HG02973 (cell line): ENCODE measurements around the gene PCSK4.

Source experiments
- ATAC-seq: cut with Tn5 transposase; IDR thresholded peaks from one replicate; pipeline ENCODE4 v1.9.1; 2021; ENCODE audit warnings: moderate library complexity; ENCODE audit not compliant: unreplicated experiment

Gene PCSK4

DNA sequence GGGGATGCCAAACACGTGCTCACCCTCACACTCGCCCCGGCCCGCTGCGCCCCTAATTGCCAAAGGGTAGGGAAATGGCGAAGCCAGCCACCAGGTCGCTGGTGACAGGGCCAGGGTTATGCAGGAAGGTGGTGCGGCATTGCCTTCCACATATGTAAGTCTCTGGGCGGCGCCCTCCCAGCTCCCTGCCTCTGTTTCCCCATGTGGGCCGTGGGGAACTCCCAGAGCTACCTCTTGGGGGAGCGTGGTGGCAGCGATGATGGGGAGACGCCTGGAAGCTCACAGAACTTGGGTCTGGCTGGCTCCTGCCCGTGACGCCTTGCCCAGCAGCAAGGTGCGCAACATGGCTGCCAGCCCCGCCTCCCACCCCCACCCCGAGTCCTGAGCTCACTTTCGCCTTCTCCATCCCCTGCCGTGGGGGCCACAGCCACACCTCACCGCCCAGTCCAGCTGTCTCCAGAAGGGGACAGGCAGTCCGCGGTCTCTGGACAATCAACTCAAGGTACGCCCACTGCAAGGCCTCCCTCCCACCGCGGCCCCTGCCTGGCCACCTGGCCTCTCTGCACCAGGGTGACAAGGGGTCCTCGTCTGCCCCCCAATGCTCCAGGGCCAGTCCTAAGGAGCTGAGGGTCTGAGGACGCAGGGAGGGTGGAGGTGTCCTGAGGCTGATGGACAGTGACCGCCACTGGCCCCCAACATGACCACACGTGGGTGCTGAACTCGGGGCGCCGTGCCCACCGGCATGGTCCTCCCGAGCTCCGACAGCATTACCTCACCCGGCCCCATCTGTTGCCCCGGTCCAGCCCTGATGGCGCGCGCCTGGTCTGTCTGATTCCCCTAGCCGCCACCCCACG, 17.7 kb downstream of the PCSK4 start:
- no peak for ATAC-seq

GRCh38 chr19:1471515-1472160, 18.5 kb downstream of the PCSK4 start:
- no peak for ATAC-seq

GRCh38 chr19:1471010-1471514, 19.1 kb downstream of the PCSK4 start:
- ATAC-seq, result no peak

GRCh38 chr19:1470305-1471009, 19.7 kb downstream of the PCSK4 start:
- ATAC-seq, result no peak

- no peak for ATAC-seq
These were observed 20.2 kb downstream of the PCSK4 start for GRCh38 chr19:1470055-1470304.

DNA sequence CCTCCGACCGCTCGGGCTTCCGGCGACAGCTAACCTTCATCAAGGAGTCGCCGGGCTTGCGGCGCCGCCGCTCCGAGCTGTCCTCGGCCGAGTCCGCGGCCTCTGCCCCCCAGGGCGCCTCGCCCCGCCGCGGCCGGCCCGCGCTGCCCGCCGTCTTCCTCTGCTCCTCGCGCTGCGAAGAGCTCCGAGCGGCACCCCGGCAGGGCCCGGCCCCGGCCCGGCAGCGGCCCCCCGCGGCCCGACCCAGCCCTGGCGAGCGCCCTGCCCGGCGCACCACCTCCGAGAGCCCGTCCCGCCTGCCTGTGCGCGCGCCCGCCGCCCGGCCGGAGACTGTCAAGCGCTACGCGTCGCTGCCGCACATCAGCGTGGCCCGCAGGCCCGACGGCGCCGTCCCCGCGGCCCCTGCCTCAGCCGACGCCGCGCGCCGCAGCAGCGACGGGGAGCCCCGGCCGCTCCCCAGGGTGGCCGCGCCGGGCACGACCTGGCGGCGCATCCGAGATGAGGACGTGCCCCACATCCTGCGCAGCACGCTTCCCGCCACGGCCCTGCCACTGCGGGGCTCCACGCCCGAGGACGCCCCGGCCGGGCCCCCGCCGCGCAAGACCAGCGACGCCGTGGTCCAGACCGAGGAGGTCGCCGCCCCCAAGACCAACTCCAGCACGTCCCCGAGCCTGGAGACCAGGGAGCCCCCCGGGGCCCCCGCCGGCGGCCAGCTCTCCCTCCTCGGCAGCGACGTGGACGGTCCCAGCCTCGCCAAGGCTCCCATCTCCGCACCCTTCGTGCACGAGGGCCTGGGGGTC, 20.7 kb downstream of the PCSK4 start:
- ATAC-seq, result no peak

DNA sequence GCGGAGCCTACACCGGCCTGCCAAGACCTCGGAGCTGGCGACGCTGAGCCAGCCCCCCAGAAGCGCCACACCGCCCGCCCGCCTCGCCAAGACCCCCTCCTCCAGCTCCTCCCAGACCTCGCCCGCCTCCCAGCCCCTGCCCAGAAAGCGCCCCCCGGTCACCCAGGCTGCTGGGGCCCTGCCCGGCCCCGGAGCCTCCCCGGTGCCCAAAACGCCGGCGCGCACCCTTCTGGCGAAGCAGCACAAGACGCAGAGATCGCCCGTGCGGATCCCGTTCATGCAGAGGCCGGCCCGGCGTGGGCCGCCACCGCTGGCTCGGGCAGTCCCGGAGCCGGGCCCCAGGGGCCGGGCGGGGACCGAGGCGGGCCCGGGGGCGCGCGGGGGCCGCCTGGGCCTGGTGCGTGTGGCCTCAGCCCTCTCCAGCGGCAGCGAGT, 21.3 kb downstream of the PCSK4 start:
- ATAC-seq, result no peak

DNA sequence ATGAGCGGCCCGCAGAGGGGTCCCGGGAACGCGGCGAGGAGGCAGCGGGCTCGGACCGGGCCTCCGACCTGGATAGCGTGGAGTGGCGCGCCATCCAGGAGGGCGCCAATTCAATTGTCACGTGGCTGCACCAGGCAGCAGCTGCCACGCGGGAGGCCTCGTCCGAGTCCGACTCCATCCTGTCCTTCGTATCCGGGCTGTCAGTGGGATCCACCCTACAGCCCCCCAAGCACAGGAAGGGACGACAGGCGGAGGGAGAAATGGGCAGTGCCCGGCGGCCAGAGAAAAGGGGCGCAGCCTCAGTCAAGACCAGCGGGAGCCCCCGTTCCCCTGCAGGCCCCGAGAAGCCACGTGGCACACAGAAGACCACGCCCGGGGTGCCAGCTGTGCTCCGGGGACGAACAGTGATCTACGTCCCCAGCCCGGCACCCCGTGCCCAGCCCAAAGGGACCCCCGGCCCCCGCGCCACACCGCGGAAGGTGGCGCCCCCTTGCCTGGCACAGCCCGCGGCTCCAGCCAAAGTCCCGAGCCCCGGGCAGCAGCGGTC, 21.8 kb downstream of the PCSK4 start:
- no peak for ATAC-seq

DNA sequence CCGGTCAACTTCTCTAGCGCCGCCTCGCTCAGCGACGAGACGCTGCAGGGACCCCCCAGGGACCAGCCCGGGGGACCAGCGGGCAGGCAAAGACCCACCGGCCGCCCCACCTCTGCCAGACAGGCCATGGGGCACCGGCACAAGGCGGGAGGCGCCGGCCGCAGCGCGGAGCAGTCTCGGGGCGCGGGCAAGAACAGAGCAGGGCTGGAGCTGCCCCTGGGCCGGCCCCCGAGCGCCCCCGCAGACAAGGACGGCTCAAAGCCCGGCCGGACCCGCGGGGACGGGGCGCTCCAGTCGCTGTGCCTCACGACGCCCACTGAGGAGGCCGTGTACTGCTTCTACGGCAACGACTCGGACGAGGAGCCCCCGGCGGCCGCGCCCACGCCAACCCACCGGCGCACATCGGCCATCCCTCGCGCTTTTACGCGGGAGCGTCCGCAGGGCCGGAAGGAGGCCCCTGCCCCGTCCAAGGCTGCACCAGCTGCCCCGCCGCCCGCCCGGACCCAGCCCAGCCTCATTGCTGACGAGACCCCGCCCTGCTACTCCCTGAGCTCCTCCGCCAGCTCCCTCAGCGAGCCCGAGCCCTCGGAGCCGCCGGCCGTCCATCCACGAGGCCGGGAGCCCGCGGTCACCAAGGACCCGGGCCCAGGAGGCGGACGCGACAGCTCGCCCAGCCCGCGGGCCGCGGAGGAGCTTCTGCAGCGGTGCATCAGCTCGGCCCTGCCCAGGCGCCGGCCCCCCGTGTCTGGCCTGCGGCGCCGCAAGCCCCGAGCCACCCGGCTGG, 22.5 kb downstream of the PCSK4 start:
- no peak for ATAC-seq

DNA sequence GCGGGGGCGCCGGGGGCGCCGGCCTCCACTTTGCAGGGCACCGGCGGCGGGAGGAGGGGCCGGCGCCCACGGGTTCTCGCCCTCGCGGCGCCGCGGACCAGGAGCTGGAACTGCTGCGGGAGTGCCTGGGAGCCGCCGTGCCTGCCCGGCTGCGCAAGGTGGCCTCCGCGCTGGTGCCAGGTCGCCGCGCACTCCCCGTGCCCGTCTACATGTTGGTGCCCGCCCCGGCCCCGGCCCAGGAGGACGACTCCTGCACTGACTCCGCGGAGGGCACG, 23.0 kb downstream of the PCSK4 start:
- ATAC-seq, result no peak

DNA sequence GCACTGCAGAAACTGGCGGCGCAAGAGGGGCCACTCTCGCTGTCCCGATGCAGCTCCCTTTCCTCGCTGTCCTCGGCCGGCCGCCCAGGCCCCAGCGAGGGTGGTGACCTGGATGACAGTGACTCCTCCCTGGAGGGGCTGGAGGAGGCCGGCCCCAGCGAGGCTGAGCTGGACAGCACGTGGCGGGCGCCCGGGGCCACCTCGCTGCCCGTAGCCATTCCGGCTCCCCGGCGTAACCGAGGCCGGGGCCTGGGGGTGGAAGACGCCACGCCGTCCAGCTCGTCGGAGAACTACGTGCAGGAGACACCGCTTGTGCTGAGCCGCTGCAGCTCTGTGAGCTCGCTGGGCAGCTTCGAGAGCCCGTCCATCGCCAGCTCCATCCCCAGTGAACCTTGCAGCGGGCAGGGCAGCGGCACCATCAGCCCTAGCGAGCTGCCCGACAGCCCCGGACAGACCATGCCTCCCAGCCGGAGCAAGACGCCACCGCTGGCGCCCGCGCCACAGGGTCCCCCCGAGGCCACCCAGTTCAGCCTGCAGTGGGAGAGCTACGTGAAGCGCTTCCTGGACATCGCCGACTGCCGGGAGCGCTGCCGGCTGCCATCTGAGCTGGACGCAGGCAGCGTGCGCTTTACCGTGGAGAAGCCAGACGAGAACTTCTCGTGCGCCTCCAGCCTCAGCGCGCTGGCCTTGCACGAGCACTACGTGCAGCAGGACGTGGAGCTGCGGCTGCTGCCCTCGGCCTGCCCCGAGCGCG, 23.5 kb downstream of the PCSK4 start:
- no peak for ATAC-seq

DNA sequence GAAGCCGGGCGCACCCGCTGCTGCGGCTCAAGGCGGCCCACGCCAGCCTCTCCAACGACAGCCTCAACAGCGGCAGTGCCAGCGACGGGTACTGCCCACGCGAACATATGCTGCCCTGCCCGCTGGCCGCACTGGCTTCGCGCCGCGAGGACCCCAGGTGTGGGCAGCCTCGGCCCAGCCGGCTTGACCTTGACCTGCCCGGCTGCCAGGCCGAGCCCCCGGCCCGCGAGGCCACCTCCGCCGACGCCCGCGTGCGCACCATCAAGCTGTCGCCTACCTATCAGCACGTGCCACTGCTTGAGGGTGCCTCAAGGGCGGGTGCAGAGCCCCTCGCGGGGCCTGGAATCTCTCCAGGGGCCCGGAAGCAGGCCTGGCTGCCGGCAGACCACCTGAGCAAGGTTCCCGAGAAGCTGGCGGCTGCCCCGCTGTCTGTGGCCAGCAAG, 24.1 kb downstream of the PCSK4 start:
- no peak for ATAC-seq

DNA sequence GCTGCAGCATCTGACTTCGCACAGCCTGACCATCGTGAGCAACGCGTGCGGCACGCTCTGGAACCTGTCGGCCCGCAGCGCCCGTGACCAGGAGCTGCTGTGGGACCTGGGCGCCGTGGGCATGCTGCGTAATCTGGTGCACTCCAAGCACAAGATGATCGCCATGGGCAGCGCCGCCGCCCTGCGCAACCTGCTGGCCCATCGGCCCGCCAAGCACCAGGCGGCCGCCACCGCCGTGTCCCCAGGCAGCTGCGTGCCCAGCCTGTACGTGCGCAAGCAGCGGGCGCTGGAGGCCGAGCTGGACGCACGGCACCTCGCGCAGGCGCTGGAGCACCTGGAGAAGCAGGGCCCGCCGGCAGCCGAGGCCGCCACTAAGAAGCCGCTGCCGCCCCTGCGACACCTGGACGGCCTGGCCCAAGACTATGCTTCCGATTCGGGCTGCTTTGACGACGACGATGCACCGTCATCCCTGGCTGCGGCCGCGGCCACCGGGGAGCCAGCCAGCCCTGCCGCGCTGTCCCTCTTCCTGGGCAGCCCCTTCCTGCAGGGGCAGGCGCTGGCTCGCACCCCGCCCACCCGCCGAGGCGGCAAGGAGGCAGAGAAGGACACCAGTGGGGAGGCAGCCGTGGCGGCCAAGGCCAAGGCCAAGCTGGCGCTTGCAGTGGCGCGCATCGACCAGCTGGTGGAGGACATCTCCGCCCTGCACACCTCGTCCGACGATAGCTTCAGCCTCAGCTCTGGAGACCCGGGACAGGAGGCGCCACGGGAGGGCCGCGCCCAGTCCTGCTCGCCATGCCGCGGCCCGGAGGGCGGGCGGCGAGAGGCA, 24.7 kb downstream of the PCSK4 start:
- ATAC-seq, result no peak

DNA sequence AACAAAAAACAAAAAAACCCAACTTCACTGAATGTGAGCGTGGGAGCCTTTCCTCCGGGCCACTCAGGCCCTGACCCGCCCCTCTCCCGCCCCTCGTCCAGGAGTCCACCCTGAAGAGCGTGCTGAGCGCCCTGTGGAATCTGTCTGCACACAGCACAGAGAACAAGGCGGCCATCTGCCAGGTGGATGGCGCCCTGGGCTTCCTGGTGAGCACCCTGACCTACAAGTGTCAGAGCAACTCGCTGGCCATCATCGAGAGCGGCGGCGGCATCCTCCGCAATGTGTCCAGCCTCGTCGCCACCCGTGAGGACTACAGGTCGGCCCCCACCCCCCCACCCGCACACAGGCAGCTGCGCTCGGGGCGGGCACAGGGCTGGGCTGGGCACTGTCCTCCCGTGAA, 28.3 kb downstream of the PCSK4 start:
- ATAC-seq, result no peak

DNA sequence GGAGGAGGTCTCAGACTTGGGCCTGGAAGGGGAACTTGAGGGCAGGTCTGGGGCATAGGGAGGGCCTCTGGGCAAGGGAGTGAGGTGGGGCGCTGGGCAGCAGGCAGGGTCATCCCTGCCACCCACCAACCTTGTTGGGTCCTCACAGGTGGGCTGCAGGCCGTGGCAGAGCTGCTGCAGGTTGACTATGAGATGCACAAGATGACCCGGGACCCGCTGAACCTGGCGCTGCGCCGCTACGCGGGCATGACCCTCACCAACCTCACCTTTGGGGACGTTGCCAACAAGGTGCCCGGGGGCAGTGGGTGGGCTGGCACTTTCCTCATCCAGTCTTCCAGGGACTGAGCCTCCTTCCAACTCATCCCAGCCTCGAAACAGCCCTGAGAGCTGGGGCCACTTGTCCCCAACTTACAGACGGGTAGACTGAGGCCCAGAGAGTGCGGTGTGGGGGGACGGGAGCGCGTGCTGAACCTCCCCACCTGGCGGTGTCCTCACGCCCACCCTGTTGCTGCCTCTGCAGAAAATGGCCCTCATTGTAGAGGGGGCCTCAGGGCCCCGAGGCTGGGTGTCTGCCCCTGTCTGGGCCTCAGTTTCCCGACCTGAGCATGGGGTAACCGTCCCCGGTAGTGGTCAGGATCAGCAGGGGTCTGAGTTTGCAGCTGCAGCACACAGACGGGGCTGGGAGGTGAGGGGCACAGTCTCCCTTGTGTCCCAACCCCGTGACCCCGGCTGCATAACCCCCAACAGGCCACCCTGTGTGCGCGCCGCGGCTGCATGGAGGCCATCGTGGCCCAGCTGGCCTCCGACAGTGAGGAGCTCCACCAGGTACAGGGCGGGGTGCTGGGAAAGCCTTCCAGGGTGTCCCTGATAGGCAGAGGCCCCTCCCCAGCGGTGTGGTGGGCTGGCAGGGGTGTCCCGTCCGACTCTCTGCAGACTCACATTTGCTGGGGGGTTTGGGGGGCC, 29.8 kb downstream of the PCSK4 start:
- no peak for ATAC-seq

GRCh38 chr19:1459479-1459878, 30.7 kb downstream of the PCSK4 start:
- no peak for ATAC-seq

- ATAC-seq, result no peak
These were observed 32.3 kb downstream of the PCSK4 start for GRCh38 chr19:1457892-1458291.
